ENCODE results near the gene ACE. TPM values are rescaled to one million over a fixed set of nuclear protein-coding genes. Genes with fewer than 3 reads are reported as not detected.

Gene ACE
- total and polyA plus RNA-seq, 2 experiments from 2014 or later, result 0.82 to 9.1 TPM

GRCh38 chr17:63547083-63547523, 70.2 kb downstream of the ACE start:
- H3K27me3 Mint-ChIP-seq (ENCODE audit: insufficient read depth, low read depth, poor library complexity), result peaks cover 12% of the 10 kb centered on the region
- ATAC-seq, result no peak
- H3K27ac Mint-ChIP-seq, result no peak overlapping the region
- H3K4me3 Mint-ChIP-seq, result no peak overlapping the region
- Histone ChIP-seq H4K20me1 (replicated peaks; ENCODE audit: insufficient read depth) (peaks cover under 1% of the 10 kb centered on the region), H3K27ac (ENCODE audit: low read depth) (no peak overlapping the region), H3F3A (replicated peaks; ENCODE audit: low read depth) (peaks cover 4% of the 10 kb centered on the region; the same call in 1 of the 2 replicates), H3K4me2 (no peak overlapping the region), H2AFZ (no peak overlapping the region), H3K36me3 (ENCODE audit: insufficient read depth) (no peaks in the 10 kb centered on the region), H3K4me3 (no peak overlapping the region), H3K9me2 (ENCODE audit: insufficient read depth) (no peaks in the 10 kb centered on the region), H3K79me2 (replicated peaks; ENCODE audit: insufficient read depth) (peaks cover 17% of the 10 kb centered on the region), H3K27me3 (ENCODE audit: insufficient read depth) (no peaks in the 10 kb centered on the region), H3K4me1 (ENCODE audit: insufficient read depth) (peaks cover 15% of the 10 kb centered on the region)
- no peaks in the 10 kb centered on the region for H3K9me3 Mint-ChIP-seq
- H3K36me3 Mint-ChIP-seq (ENCODE audit: low read depth), result no peaks in the 10 kb centered on the region; the same call in 2 of the 3 replicates
- no peak for TF ChIP-seq NANOG (IDR thresholded peaks at IDR 0.05; ENCODE audit: borderline replicate concordance)
- no peak for TF ChIP-seq EZH2 (IDR thresholded peaks at IDR 0.05; ENCODE audit: low read depth, unreplicated experiment)
- TF ChIP-seq EZH2phosphoT487 (IDR thresholded peaks at IDR 0.05; ENCODE audit: unreplicated experiment), result no peak
- no peak for TF ChIP-seq POLR2AphosphoS5 (IDR thresholded peaks at IDR 0.05; ENCODE audit: low read depth)
- no peak for TF ChIP-seq REST (IDR thresholded peaks at IDR 0.05; ENCODE audit: unreplicated experiment)
- no peak for TF ChIP-seq CTCF (conservative IDR thresholded peaks at IDR 0.05; ENCODE audit: low read depth in 2 of 2)
- no peak for TF ChIP-seq ZNF462 (CRISPR knock-in tag; IDR thresholded peaks at IDR 0.05)
- no peak for TF ChIP-seq ETS1 (IDR thresholded peaks at IDR 0.05)
- TF ChIP-seq STAT1 (IDR thresholded peaks at IDR 0.05; ENCODE audit: unreplicated experiment), result no peak
- no peak for TF ChIP-seq JUNB (IDR thresholded peaks at IDR 0.05; ENCODE audit: unreplicated experiment)
- no peak for TF ChIP-seq ZNF331 (CRISPR knock-in tag; IDR thresholded peaks at IDR 0.05; ENCODE audit: low read depth)
- no peak for TF ChIP-seq ZNF114 (CRISPR knock-in tag; IDR thresholded peaks at IDR 0.05)
- TF ChIP-seq CREB1 (CRISPR knock-in tag; IDR thresholded peaks at IDR 0.05; ENCODE audit: low read depth), result no peak
- peaks cover 21% of the 10 kb centered on the region for H3K4me1 Mint-ChIP-seq
- DNase-seq (ENCODE audit: low spot score), result no peak
